ENCODE results near the gene KLHL18. TPM values are rescaled to one million over a fixed set of nuclear protein-coding genes. Genes with fewer than 3 reads are reported as not detected.

Gene KLHL18
- total and polyA plus RNA-seq, 2 of the 4 experiments (the other 2 are of a cell fraction), result 29.1 to 76.2 TPM

DNA sequence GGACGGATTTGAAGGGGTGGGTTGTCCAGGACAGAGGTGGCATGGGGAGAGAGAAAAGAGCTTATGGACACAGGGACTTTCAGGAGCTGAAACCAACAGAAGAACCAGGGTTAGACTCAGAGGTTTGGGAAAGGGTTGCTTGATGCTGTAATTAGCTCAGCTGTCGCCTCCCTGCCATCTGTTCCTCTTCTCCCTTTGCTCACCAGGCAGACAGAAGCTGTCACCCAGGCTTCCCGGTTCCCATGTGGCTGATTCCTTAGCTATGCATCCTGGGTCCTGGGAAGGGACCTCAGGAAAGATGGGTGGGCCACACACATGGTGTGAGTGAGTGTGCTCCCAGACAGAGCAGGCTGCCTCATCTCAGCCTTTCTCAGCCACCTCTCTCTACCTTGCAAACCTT, 112.1 kb downstream of the KLHL18 start:
- H2BK15ac ChIP-seq (ENCODE audit: low read depth, low read length), result peak overlapping the region; percentile 53; the same call in 2 of the 3 replicates
- intact Hi-C loops (cut with micrococcal nuclease) (no loop called here), dilution Hi-C loops (cut with HindIII; ENCODE audit: low sequenced_read_pairs, unreplicated experiment) (no loop called here), in situ Hi-C loops (cut with MboI; ENCODE audit: low sequenced_read_pairs) (no loop called here)
- ChIA-PET POLR2A (ENCODE audit: unreplicated experiment) (interaction anchor here (0.7 to 1.0 kb wide), 2 partner anchors 14 to 68 kb away, joined by 3 to 4 read pairs; partner anchors contain the start of gene PTPN23), CTCF (interaction anchor here (0.7 to 0.8 kb wide), 2 partner anchors 10 to 12 kb away, joined by 3 to 4 read pairs; no protein-coding TSS in a partner anchor)
- peak overlapping the region; percentile 7 for H2AK9ac ChIP-seq (replicated peaks; ENCODE audit: low read depth, low read length, poor library complexity)
- peak overlapping the region in 1 of 2 experiments; percentile 26; a peak in 2 of 4 replicates for H4K8ac ChIP-seq (ENCODE audit: low read depth in 2 of 2, low read length in 2 of 2)
- no TSS peak for BruUV-seq (replicated peaks)
- peak overlapping the region; percentile 33 for H2BK5ac ChIP-seq (ENCODE audit: low read depth, low read length, poor library complexity, severe bottlenecking)
- peak overlapping the region; percentile 2; the same call in 1 of the 2 replicates for H2BK20ac ChIP-seq (ENCODE audit: low read depth, low read length)
- no peaks in the 10 kb centered on the region for H3K9me3 ChIP-seq (ENCODE audit: control insufficient read depth, insufficient read depth, low read length)
- peak overlapping the region; percentile 80 for H3K14ac ChIP-seq (replicated peaks; ENCODE audit: low read depth, low read length)
- H2AFZ ChIP-seq (replicated peaks; ENCODE audit: low read length, poor library complexity), result peak overlapping the region; percentile 24
- H4K5ac ChIP-seq (ENCODE audit: low read depth, low read length), result no peak overlapping the region
- 50% methylated on average over 1 of the region's 3 CpGs; no CpG with 5 or more reads in 1 of the 2 experiments for WGBS, 2 experiments (ENCODE audit: extremely low coverage in 2 of 2, insufficient read length in 1 of 2)
- peaks cover 57 to 98% of the 10 kb centered on the region in 2 experiments for H3K79me1 ChIP-seq (ENCODE audit: low read depth in 1 of 2, low read length in 2 of 2)
- H3K18ac ChIP-seq (ENCODE audit: low read depth, low read length), result no peak overlapping the region
- no peak overlapping the region for H3K9ac ChIP-seq (ENCODE audit: low read depth, low read length)
- H3K23ac ChIP-seq (ENCODE audit: low read depth, low read length), result peak overlapping the region; percentile 82
- H3K4me3 ChIP-seq (ENCODE audit: insufficient read depth, low read depth, low read length), result no peak overlapping the region
- H3K56ac ChIP-seq (ENCODE audit: extremely low read depth, insufficient read depth, low read length), result no peak overlapping the region
- no peak overlapping the region for H3K4me2 ChIP-seq (ENCODE audit: low read depth, low read length)
- peaks cover 44% of the 10 kb centered on the region for H3K9me1 ChIP-seq (ENCODE audit: insufficient read depth, low read length)
- peak overlapping the region; percentile 37; the same call in 1 of the 2 replicates for H2AK5ac ChIP-seq (ENCODE audit: low read depth, low read length)
- peak overlapping the region; percentile 31 for H4K91ac ChIP-seq (ENCODE audit: insufficient read depth, low read depth, low read length)
- H3K36me3 ChIP-seq (ENCODE audit: control insufficient read depth, insufficient read depth, low read length), result peaks cover 9% of the 10 kb centered on the region
- H4K20me1 ChIP-seq (ENCODE audit: insufficient read depth, low read length), result peaks cover 80% of the 10 kb centered on the region
- ATAC-seq (ENCODE audit: low read depth) (peak; percentile 9), DNase-seq (peak; percentile 36)
- H3K27ac ChIP-seq (ENCODE audit: insufficient read depth, low read length), result 0 out of 2 replicates have a peak overlapping the region, but pooled peaks have one; percentile 3
- TF ChIP-seq, protein P1, sequence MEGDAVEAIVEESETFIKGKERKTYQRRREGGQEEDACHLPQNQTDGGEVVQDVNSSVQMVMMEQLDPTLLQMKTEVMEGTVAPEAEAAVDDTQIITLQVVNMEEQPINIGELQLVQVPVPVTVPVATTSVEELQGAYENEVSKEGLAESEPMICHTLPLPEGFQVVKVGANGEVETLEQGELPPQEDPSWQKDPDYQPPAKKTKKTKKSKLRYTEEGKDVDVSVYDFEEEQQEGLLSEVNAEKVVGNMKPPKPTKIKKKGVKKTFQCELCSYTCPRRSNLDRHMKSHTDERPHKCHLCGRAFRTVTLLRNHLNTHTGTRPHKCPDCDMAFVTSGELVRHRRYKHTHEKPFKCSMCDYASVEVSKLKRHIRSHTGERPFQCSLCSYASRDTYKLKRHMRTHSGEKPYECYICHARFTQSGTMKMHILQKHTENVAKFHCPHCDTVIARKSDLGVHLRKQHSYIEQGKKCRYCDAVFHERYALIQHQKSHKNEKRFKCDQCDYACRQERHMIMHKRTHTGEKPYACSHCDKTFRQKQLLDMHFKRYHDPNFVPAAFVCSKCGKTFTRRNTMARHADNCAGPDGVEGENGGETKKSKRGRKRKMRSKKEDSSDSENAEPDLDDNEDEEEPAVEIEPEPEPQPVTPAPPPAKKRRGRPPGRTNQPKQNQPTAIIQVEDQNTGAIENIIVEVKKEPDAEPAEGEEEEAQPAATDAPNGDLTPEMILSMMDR (conservative IDR thresholded peaks at IDR 0.05; ENCODE audit: low read depth, low read length), result no peak
- no peak for TF ChIP-seq BHLHE40 (IDR thresholded peaks at IDR 0.05; ENCODE audit: low read depth, low read length)
- TF ChIP-seq RFX5 (IDR thresholded peaks at IDR 0.05; ENCODE audit: low read depth, low read length), result no peak
- no peak for TF ChIP-seq MAZ (IDR thresholded peaks at IDR 0.05; ENCODE audit: borderline replicate concordance, low read depth, low read length)
- no peak for TF ChIP-seq POLR2A (IDR thresholded peaks at IDR 0.05; ENCODE audit: low read depth, low read length)
- TF ChIP-seq MAFK (IDR thresholded peaks at IDR 0.05; ENCODE audit: low read depth, low read length), result no peak
- no peak for TF ChIP-seq NFE2L2 (IDR thresholded peaks at IDR 0.05; ENCODE audit: low read depth, low read length)
- TF ChIP-seq, protein P2, sequence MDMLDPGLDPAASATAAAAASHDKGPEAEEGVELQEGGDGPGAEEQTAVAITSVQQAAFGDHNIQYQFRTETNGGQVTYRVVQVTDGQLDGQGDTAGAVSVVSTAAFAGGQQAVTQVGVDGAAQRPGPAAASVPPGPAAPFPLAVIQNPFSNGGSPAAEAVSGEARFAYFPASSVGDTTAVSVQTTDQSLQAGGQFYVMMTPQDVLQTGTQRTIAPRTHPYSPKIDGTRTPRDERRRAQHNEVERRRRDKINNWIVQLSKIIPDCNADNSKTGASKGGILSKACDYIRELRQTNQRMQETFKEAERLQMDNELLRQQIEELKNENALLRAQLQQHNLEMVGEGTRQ (IDR thresholded peaks at IDR 0.05; ENCODE audit: low read depth, low read length), result no peak
- TF ChIP-seq CEBPB (IDR thresholded peaks at IDR 0.05; ENCODE audit: low read depth, low read length), result no peak
- no peak for TF ChIP-seq RCOR1 (IDR thresholded peaks at IDR 0.05; ENCODE audit: insufficient replicate concordance, low read length)
- TF ChIP-seq, protein P3, sequence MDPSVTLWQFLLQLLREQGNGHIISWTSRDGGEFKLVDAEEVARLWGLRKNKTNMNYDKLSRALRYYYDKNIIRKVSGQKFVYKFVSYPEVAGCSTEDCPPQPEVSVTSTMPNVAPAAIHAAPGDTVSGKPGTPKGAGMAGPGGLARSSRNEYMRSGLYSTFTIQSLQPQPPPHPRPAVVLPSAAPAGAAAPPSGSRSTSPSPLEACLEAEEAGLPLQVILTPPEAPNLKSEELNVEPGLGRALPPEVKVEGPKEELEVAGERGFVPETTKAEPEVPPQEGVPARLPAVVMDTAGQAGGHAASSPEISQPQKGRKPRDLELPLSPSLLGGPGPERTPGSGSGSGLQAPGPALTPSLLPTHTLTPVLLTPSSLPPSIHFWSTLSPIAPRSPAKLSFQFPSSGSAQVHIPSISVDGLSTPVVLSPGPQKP (IDR thresholded peaks at IDR 0.05; ENCODE audit: borderline replicate concordance, low read depth, low read length), result no peak
- TF ChIP-seq MXI1 (IDR thresholded peaks at IDR 0.05; ENCODE audit: borderline replicate concordance, low read depth, low read length), result no peak
- H3K4me1 ChIP-seq (ENCODE audit: control insufficient read depth, insufficient read depth, low read length), result peaks cover 25% of the 10 kb centered on the region
- H3K4ac ChIP-seq (ENCODE audit: low read depth, low read length), result peak overlapping the region; percentile 58
- H3K27me3 ChIP-seq (ENCODE audit: control insufficient read depth, insufficient read depth, low read length), result no peaks in the 10 kb centered on the region
- H2BK120ac ChIP-seq (ENCODE audit: low read depth, low read length), result peak overlapping the region; percentile 71

Measured in IMR-90 (cell line).